AG09309 (cell line): ENCODE measurements around the gene C1QTNF8.

ENCODE experiments used
- DNase-seq: peaks from one replicate; pipeline ENCODE4 v3.0.0-alpha.2; 2010; ENCODE audit warnings: low read depth
- H3K4me3 ChIP-seq: 2 replicates; pipeline ENCODE4 v1.5.1; 2011; ENCODE audit warnings: mild to moderate bottlenecking, low read depth, low read length, moderate library complexity; ENCODE audit not compliant: control insufficient read depth
- CTCF ChIP-seq: IDR thresholded peaks from 2 replicates; pipeline ENCODE4 v1.5.1; 2011; ENCODE audit warnings: mild to moderate bottlenecking, low read depth, low read length, inconsistent platforms; ENCODE audit not compliant: insufficient read depth, control insufficient read depth; ENCODE audit errors: missing control alignments

The C1QTNF8 gene

DNA sequence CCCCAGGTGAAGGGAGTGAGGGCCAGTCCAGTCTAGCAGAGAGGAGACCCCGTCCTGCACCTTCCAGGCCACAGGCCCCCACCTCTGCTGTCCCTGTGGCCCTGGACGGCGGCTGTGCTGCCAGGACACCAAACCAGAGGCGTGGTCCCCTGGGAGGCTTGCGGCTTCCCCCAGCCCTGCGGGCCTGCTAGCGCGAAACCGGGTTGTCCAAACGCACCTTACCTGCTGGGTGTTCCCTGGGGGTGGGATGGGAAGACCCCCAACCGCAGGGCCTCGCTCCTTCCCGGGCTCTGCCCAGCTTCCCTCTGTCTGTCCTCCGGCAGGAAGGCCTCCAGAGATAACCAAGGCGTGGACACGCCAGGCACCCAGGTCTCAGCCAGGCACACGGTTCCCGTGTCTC lies 37.2 kb upstream of the C1QTNF8 start:
- no peak for DNase-seq
- H3K4me3 ChIP-seq, result no peak overlapping the region
- no peak for TF ChIP-seq CTCF

- DNase-seq, result no peak
- H3K4me3 ChIP-seq, result no peak overlapping the region
- no peak for TF ChIP-seq CTCF
Observed at GRCh38 chr16:1132431-1132830, 36.4 kb upstream of the C1QTNF8 start.

- H3K4me3 ChIP-seq, result no peak overlapping the region
- no peak for DNase-seq
- TF ChIP-seq CTCF, result no peak
Observed at GRCh38 chr16:1131378-1131994, 35.4 kb upstream of the C1QTNF8 start.

GRCh38 chr16:1130382-1130781 lies 34.3 kb upstream of the C1QTNF8 start:
- TF ChIP-seq CTCF, result no peak
- H3K4me3 ChIP-seq, result no peak overlapping the region
- no peak for DNase-seq

DNA sequence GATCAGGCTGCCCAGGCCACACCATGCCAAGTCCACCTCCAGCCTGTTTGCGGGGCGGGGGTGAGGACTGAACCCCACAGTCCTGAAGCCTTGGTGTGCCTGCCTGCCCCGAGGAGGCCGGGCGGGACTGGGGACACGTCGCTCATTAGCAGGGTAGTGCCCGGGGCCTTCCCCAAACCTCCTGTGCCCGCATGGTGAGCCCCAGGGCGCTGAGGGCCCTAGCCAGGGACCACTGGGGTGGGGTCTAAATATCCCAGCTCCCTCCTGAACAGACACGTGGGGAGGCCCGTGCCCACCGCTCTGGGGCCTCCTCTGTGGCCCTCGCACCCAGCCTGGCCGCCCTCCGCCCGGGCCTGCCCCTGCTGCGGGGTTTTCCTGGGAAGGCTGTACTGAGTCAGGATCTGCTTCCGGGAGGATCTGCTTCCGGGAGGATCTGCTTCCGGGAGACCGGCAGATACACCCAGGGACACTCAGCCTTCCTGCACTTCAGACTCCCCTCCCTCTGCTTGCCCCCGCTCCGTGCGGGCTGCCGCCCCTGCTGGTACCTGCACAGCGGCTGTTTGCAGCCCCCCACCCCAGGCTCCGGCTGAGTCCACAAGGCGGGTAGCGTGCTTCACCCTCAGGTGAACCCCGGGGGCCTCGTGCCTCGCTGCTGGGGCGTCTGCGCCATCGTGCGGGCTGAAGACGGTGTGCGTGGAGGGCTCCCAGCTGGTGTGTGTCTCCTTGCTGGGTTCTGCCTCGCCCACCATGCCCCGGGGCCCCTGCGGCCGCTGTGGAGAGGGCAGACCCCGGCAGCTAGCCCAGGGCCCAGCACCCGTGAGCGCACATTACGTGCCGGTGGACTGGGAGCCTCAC lies 33.3 kb upstream of the C1QTNF8 start:
- no peak for DNase-seq
- no peak for TF ChIP-seq CTCF
- H3K4me3 ChIP-seq, result no peak overlapping the region

GRCh38 chr16:1127971-1128715 lies 32.1 kb upstream of the C1QTNF8 start:
- H3K4me3 ChIP-seq, result no peak overlapping the region
- DNase-seq, result no peak

More at GRCh38 chr16:1127971-1128715, 32.1 kb upstream of the C1QTNF8 start:
- no peak for TF ChIP-seq CTCF
